SK-N-MC (cell line): ENCODE data around the gene SIGLEC15.

Experiments
- DNase-seq: peaks from one replicate; pipeline ENCODE4 v3.0.0-alpha.2; 2011; ENCODE audit warnings: low read depth, low spot score
- H3K27ac ChIP-seq: fragments of 200-600 bp; sonication (generic); 2 replicates; pipeline ENCODE4 v1.5.1; 2016; ENCODE audit warnings: mixed run types
- H3K36me3 ChIP-seq: fragments of 200-600 bp; sonication (generic); 2 replicates; pipeline ENCODE4 v1.6.1; 2017; ENCODE audit warnings: antibody characterized with exemption, low read length, mixed read lengths; ENCODE audit not compliant: insufficient read depth
- H3K4me3 ChIP-seq: fragments of 200-600 bp; sonication (generic); 2 replicates; pipeline ENCODE4 v1.5.1; 2016
- H3K9ac ChIP-seq: fragments of 200-600 bp; sonication (generic); 2 replicates; pipeline ENCODE4 v1.8.0; 2017; ENCODE audit warnings: mixed run types, mixed read lengths; ENCODE audit not compliant: insufficient read length
- H3K9me3 ChIP-seq: fragments of 200-600 bp; sonication (generic); 2 replicates; pipeline ENCODE4 v1.6.1; 2017; ENCODE audit warnings: low read depth, mild to moderate bottlenecking, antibody characterized with exemption, low read length, moderate library complexity, mixed read lengths
- EZH2 ChIP-seq: fragments of 200-600 bp; sonication (generic); IDR thresholded peaks from one replicate; pipeline ENCODE4 v1.6.1; 2017; ENCODE audit warnings: antibody characterized with exemption
- FOXP2 ChIP-seq: optimal IDR thresholded peaks from 2 replicates; pipeline ENCODE3; 2011; ENCODE audit warnings: mild to moderate bottlenecking, moderate library complexity; ENCODE audit not compliant: insufficient read depth; ENCODE audit errors: extremely low read length, control extremely low read depth
- POLR2AphosphoS5 ChIP-seq: IDR thresholded peaks from 2 replicates; pipeline ENCODE4 v1.6.1; 2012; ENCODE audit warnings: mild to moderate bottlenecking, low read depth, low read length, borderline replicate concordance

Gene SIGLEC15

DNA sequence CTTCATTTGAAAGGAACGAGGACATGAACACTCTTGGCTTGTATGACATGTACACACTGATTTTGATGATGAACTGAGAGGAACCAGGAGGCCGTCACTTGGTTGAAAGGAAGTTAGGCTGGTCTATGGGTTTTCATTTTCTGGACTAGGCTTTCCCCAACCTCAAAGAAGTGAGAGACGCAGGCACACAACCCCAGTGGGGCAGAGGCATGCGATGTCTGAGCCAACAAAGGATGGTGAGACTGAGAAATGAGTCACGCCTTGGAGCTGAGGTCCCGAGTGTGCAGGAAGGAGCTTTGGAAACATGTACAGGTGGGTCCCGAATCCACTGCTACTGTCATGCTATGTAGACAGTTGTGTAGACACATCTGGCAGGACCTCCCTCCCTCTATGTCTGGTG lies 24.1 kb downstream of the SIGLEC15 start:
- Histone ChIP-seq H3K27ac (no peak overlapping the region), H3K9ac (no peak overlapping the region), H3K4me3 (no peak overlapping the region), H3K9me3 (no peaks in the 10 kb centered on the region), H3K36me3 (no peaks in the 10 kb centered on the region; the same call in 1 of the 2 replicates)
- TF ChIP-seq POLR2AphosphoS5 = no peak
- no peak for TF ChIP-seq EZH2
- no peak for TF ChIP-seq FOXP2
- DNase-seq = no peak

DNA sequence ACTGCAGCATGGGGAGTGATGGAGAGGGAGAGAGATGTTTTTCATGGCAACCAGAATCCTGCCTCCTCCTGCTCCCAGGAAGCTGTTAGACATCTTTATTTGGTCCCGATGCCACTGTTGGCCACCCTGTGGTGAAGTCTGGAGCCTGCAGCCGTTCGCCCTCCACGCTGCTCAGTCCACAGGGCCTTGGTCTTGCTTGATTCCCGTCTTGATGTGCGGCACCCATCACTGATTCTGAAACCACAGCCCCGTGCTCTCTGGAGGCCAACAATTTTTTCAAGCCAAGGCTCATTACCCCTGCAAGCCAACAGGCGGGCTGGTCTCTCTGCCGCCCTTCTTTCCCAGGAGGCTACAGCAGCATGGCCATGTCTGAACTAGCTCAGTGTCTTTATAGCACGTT lies 24.5 kb downstream of the SIGLEC15 start:
- Histone ChIP-seq H3K4me3 (no peak overlapping the region), H3K9ac (no peak overlapping the region), H3K9me3 (no peaks in the 10 kb centered on the region), H3K36me3 (no peaks in the 10 kb centered on the region; the same call in 1 of the 2 replicates), H3K27ac (no peak overlapping the region)
- TF ChIP-seq POLR2AphosphoS5 (no peak), FOXP2 (no peak), EZH2 (no peak)
- no peak for DNase-seq

DNA sequence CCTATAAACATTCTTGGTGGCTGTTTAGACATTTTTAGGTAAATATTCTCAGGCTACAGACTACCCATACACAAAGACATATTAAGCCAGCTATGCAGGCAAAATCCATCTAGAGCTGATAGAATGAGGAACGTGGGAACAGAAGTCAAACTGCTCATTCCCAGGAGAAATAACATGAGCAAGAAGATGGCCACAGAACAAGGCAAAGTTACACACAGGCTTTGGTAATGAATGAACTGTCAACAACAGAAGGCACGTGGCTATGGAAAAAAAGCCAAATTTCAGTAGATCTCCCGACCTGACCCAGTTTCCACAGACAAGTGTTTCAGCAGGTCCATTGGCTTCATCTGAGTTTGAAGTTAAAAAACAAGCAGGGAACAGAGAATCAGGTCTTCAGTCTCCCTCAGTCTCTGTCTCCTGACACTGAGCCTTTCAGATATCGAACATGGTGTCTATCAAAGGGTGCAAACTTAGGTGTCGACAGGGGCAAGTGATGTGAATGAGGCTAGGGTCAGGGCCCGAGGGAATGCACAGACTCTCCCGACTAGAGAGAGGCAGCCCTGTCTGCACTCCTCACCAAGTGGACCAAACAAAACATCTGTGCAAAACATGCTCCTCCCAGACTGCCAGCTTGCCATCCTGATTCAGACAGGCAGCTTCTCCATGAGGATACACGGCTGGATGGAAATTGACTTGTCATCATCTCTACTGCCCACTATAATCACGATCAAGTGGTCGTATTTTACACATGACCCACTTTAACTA lies 25.9 kb downstream of the SIGLEC15 start:
- H3K4me3 ChIP-seq = no peak overlapping the region
- no peak for TF ChIP-seq FOXP2
- no peak overlapping the region for H3K9ac ChIP-seq
- H3K9me3 ChIP-seq = no peaks in the 10 kb centered on the region
- peaks cover 3% of the 10 kb centered on the region; the same call in 1 of the 2 replicates for H3K36me3 ChIP-seq
- DNase-seq = no peak
- H3K27ac ChIP-seq = no peak overlapping the region

- TF ChIP-seq FOXP2 (no peak), EZH2 (no peak), POLR2AphosphoS5 (no peak)
- DNase-seq = no peak
- peaks cover 8% of the 10 kb centered on the region; the same call in 1 of the 2 replicates for H3K36me3 ChIP-seq
These were observed 27.2 kb downstream of the SIGLEC15 start for GRCh38 chr18:45852631-45853030.

GRCh38 chr18:45854036-45854586 lies 28.6 kb downstream of the SIGLEC15 start:
- TF ChIP-seq EZH2 = no peak
- TF ChIP-seq FOXP2 = no peak
- no peak for TF ChIP-seq POLR2AphosphoS5
- Histone ChIP-seq H3K9me3 (no peaks in the 10 kb centered on the region), H3K36me3 (peaks cover 15% of the 10 kb centered on the region; the same call in 1 of the 2 replicates), H3K27ac (no peak overlapping the region), H3K4me3 (no peak overlapping the region), H3K9ac (no peak overlapping the region)
- no peak for DNase-seq

More at GRCh38 chr18:45852631-45853030, 27.2 kb downstream of the SIGLEC15 start:
- Histone ChIP-seq H3K9ac (no peak overlapping the region), H3K4me3 (no peak overlapping the region), H3K27ac (no peak overlapping the region), H3K9me3 (no peaks in the 10 kb centered on the region)

DNA sequence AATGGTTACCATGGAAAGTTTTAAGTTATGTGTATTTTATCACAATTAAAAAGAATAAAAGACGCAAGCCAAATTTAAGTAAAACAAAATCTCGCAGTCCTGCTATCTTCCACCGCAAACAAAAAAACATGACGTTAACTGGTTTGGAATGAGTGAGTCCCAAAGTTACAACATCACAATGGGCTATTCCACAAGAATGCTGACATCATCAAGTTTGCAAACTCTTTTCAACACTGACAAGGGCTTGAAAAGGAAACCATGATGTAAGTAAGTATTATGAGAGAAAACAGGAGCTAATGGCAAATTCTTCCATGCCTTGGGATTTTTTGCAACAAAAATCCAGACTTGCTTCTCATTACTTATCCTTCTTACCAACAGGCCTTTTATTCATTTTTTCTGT lies 31.1 kb downstream of the SIGLEC15 start:
- DNase-seq = peak; percentile 37

DNA sequence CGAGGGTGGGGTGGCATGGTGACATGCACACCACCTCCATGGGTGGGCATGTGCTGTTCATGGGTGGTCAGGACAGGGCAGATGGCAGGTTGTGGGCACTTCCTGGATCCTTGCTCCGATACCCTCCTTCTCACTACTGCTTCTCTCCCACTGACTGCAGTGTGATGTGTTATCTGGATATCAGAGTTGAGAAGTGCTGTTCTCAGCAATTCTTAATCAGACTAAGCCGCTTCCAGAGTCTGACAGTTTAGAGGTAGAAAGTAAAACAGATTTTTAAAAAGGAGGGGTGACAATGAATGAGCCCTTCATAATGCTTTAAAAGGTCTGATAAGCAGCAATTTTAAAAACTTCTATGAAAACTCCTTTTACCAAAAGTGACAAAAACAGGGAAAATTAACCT lies 33.9 kb downstream of the SIGLEC15 start:
- no peaks in the 10 kb centered on the region for H3K9me3 ChIP-seq
- H3K9ac ChIP-seq = no peak overlapping the region
- H3K36me3 ChIP-seq = peaks cover 25% of the 10 kb centered on the region
- no peak overlapping the region for H3K27ac ChIP-seq
- H3K4me3 ChIP-seq = no peak overlapping the region
- TF ChIP-seq FOXP2 (no peak), EZH2 (no peak)
- no peak for DNase-seq

More for the DNA sequence above, 31.1 kb downstream of the SIGLEC15 start:
- peaks cover 15% of the 10 kb centered on the region; the same call in 1 of the 2 replicates for H3K36me3 ChIP-seq
- no peak overlapping the region for H3K9ac ChIP-seq
- H3K9me3 ChIP-seq = no peaks in the 10 kb centered on the region
- H3K27ac ChIP-seq = no peak overlapping the region
- no peak overlapping the region for H3K4me3 ChIP-seq
- TF ChIP-seq EZH2 = no peak
- no peak for TF ChIP-seq FOXP2
- TF ChIP-seq POLR2AphosphoS5 = no peak

- H3K9me3 ChIP-seq = no peaks in the 10 kb centered on the region
- no peak overlapping the region for H3K9ac ChIP-seq
- peaks cover 36% of the 10 kb centered on the region for H3K36me3 ChIP-seq
- H3K27ac ChIP-seq = no peak overlapping the region
- no peak for DNase-seq
- H3K4me3 ChIP-seq = no peak overlapping the region
- no peak for TF ChIP-seq POLR2AphosphoS5
- no peak for TF ChIP-seq EZH2
- TF ChIP-seq FOXP2 = no peak
These were observed 35.0 kb downstream of the SIGLEC15 start for GRCh38 chr18:45860492-45860891.

DNA sequence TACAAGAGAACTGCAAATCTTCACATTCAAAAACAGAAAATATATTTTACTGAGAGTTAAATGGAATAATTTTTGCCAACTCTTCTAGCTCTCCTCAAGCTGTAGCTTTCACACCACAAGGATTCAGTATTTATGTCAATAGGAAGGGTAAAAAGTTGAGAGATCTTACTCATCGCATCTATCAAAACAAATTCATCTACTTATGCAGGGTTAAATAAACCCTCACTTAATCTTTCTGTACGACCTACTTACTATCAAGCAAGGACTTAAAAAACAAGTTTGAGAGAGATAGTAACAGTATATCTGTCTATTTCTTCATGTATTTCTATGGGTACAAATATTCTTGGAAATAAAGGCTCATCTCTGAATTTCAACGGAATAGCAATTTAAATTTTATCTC lies 35.5 kb downstream of the SIGLEC15 start:
- no peak overlapping the region for H3K4me3 ChIP-seq
- H3K27ac ChIP-seq = no peak overlapping the region
- TF ChIP-seq FOXP2 = no peak
- no peak for TF ChIP-seq POLR2AphosphoS5
- TF ChIP-seq EZH2 = no peak
- H3K36me3 ChIP-seq = peaks cover 39% of the 10 kb centered on the region
- H3K9ac ChIP-seq = no peak overlapping the region
- no peak for DNase-seq
- no peaks in the 10 kb centered on the region for H3K9me3 ChIP-seq
